GM19035 (cell line): ENCODE results near the gene NSA2.

Experiments used
- ATAC-seq: cut with Tn5 transposase; IDR thresholded peaks from one replicate; pipeline ENCODE4 v1.9.1; 2021; ENCODE audit not compliant: unreplicated experiment

NSA2 gene

DNA sequence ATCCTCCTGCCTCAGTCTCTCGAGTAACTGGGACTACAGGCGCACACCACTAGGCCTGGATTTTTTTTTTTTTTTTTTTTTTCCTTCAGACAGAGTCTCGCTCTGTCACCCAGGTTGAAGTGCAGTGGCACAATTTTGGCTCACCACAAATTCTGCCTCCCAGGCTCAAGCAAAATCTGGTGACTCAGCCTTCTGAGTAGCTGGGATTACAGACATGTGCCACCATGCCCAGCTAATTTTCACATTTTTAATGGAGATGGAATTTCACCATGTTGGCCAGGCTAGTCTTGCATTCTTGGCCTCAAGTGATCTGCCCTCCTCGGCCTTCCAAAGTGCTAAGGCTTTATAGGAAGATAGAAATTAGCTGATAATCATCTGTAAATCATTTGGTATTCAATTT lies 43.9 kb downstream of the NSA2 start:
- no peak for ATAC-seq

GRCh38 chr5:74816875-74817274 lies 49.8 kb downstream of the NSA2 start:
- no peak for ATAC-seq

DNA sequence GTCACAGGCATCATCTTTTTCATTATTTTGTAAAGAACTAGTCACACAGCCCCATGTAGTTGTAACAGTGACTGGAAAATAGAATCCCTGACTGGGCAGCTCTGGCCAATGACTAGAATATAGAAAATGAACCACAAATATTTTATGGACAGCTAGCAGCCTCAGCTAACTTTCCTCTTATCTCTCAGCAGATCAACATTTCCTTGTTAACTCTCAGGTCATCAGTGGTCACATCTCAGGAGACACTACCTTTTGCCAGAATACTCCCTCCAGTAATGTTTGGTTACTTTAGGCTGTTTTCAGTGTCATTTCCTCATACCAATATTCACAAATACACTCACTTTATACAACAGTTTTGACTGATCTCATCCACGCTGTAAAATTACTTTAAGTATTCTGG lies 55.2 kb downstream of the NSA2 start:
- no peak for ATAC-seq

DNA sequence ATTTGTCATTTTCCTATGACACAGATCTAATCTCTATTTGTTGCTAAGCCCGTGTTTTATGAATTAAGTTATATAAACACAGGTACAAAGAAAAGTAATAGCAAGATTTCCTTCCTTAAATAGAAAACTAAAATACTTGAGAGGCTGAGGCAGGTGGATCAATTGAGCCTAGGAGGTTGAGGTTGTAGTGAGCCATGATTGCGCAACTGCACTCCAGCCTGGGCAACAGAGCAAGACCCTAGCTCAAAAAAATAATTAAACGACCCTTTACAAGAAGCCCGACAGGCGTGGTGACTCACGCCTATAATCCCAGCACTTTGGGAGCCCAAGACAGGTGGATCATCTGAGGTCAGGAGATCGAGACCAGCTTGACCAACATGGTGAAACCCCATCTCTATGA lies 62.4 kb downstream of the NSA2 start:
- no peak for ATAC-seq
